HG03196 (cell line): Measurements from ENCODE around the gene DDX54.
"Not testable (repeated sequence)": the region's sequence is repeated elsewhere in the genome, so short reads cannot be mapped to it uniquely, and the experiment has no call there.

ENCODE experiments used
- ATAC-seq: cut with Tn5 transposase; IDR thresholded peaks from one replicate; pipeline ENCODE4 v1.9.1; 2021; ENCODE audit not compliant: unreplicated experiment

The DDX54 gene

DNA sequence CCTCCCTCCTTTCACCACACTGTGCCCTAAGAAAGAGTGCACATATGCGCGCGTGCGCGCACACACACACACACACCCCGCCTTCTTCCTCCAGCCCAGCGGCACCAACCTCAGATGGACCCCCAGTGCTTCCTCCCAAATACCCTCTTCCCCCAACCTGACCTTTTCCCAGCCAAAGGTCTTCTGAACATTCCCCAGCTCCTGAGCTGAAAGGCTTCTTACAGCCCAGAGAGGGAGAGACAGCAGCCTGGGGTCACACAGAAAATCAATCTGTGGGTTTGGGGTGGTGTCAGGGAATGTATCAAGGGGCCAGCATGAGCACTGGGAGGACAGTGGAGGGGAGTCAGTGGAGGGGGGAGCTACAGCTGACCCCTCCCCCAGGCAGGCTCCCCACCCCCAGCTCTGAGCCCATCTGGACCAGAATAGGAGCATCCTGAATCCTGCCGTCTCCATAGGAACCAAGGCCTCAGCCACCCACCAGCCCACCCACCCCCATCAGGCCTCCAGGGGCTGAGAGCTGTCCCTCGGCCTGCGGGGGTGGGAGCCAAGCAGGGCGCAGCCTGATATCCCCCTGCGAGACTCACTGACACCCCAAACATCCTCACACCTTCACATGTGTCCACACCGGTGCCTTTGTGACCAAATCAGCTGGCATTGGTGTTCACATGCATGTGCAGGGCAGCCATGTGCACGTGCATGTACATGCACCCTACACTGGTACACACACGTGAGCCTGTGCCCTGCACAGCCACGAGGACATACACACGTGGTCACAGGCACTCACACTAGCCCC, 55.4 kb downstream of the DDX54 start:
- ATAC-seq: no peak

DNA sequence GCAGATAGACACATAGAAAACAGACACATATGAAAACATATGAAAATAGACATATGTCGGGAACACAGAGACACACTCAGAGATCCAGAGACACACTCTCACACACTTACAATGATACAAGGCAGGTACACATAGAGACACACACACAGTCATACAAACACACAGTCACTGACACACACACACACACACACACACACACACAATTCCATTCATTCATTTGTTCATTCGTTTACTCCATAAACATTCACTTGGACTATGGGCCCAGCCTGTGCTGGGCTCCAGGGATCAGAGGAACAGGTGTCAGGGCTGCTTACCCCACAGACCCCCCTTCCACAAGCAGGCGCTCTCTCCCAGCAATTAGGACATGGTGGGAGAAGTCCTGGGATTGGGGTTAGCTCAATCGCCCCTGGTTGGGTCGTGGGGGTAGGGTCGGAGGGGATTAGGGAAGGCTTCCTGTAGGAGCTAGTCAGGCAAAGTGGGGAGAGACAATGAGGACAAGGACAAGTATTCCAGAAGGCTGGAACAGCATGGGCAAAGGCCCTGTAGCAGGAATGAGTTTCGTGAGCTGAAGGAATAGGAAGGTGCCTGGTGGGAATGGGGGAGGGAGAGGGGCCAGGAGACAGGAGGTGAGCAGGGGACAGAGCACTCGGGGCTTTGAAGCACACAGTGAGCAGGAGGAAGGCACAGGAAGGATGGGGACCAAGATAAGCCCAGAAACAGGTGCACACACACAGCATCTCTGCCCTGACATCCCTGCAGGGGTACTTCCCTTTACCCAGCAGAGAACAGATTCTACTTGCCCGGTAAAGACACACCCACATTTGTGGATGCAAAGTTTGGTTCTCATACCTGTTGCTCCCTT, 56.2 kb downstream of the DDX54 start:
- no peak for ATAC-seq

DNA sequence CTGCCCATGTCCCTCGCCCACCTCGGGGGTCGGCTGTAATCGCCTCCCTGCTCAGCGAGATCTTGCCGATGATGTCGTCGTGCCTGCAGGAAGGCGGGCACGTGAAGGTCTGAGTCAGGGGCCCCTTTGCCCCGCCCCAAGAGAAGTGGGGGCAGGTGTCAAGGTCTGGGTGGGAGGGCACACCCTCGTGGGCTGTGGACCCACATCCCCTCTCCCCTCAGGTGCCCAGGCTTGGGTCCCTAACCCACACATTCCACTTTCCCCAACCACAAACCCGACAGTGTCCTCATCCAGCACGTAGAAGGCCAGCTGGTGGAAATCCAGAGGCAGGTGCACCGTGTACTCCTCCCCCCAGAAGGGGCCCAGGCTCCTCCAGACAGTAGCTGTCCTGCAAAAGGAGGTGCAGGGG, 57.5 kb downstream of the DDX54 start:
- no peak for ATAC-seq

DNA sequence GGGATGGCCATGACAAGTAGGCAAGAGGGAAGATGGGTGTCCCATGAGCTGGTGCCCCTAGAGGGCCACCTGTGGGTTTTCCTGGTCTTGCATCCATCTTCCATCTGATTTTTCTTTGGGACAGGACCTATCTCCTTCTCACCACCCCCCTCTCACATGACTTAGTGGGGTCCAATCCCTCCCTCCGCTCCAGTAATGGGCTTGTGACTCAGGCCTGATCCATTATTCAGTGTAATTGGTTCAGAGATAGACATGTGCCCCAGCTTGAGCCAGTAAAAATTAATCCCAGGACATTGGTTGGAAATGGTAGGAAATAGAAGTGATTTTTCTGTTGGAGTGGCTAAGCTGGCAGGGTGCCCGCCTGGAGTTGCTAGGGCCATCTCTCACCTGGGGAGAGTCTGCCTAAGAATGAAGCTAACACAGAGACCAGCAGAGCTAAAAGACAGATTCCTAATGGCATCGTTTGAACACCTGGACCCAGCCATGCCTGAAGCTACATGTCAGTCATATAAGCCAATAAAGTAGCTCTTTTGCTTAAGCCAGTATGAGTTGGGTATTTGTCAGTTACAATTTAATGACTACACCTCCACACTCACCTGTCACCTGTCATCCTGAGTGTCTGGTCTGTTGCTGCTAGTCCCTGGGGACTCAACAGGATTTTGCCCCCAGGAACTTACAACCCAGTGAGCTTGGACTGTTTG, 64.5 kb downstream of the DDX54 start:
- no peak for ATAC-seq

DNA sequence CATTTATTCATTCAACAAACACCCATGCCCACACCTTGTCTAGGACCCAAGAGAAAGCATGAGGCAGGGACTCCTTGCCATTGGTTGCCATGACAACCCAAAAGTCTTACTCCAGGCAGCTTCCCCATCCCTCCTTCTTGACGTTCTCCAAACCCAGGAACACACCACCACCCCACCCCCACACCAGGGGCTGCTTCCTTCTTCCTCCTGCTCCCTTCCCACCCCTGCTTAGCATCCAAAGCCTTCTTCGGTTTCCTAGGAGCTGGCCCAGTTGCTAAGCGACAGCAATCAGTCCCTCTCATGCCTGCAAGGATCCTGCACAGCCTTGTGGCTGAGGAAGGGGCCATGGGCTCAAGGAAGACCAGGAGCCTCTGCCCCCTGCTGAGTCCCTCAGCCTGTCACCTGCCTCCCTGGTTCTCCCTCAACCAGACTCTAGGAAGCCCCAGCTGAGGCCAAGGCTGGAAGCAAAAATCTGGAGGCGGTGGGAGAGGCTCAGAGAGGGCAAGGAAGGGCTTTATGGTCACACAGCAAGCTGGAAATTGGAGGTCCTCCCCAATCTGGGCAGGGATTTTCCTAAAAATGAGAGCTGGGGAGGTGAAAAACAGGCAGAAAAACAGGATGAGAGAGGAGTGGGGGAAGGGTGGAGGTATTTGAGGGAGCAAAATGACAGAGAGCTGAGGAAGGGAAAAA, 65.2 kb downstream of the DDX54 start:
- no peak for ATAC-seq

DNA sequence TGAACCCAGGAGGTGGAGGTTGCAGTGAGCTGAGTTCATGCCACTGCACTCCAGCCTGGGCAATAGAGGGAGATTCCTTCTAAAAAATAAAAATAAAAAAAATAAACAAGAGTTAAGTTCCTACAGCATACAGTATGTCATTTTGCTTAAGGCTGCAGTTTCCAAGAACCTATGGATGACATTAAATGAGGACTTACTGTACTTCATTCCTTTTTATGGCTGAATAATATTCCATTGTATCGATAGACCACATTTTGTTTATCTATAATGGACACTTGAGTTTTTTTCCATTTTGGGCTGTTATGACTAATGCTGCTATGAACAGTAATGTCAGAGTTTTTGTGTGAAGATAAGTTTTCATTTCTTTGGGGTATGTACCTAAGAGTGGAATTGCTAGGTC, 67.1 kb downstream of the DDX54 start:
- no peak for ATAC-seq

DNA sequence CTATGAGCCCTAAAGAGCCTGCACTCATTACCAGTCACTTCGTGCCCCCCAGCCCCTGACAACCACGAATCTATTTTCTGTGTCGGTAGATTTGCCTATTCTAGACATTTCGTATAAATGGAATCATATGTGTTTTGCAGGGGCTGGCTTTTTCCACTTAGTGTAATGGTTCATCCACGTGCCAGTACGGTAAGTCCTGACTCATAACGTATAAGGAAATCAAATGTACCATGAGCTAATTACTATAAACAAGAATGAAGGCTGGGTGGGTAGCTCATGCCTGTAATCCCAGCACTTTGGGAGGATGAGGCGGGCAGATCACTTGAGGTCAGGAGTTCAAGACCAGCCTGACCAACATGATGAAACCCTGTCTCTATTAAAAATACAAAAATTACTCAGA, 67.6 kb downstream of the DDX54 start:
- not testable (repeated sequence) for ATAC-seq

DNA sequence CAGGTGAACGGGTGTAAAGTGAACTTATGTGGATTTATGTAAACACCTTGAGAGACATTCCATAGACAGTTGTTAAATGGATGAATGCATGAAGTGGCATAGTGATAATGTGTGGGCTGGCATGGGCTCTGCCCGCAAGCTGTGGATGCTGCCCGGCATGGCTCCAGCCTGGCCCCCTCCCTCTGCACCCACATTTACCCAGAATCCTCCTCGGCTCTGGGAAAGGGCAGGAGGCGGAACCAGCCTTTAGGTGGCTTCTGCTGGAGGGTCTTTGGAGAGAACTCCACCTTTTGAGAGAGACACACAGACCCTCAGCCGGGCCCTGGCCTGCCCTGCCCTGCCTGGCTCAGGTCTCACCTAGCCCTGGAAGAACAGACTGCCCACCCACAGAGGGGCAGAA, 68.4 kb downstream of the DDX54 start:
- no peak for ATAC-seq

DNA sequence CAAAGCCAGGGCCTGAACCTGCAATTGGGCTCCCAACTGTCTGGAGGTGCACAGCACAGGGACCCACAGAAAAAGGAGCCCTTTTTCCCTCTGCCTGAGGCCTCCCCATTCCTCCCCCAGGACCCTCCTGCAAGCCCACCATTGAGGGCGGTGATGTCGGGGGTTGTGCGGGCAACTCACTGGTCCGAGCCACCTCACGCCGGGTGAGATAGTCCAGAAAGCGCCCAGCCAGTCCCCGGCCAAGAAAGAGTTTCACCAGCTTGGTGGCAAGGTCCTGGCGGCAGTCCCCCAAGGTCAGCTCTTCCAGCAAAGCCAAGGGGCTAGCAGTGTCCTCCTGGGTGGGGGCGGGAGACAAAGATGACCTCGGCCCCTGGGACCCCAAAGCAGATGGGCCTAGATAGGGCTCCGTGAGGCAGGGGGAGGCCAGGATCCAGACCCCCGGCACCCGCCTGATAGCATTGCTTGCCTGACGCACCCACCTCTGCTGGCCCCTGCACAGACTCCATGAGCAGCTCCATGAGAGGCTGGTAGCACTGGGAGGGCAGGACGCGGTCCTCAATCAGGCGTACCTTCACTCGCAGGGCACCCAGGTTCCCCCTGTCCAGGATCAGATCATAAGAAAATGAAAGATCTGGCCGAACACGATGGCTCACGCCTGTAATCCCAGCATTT, 69.7 kb downstream of the DDX54 start:
- no peak for ATAC-seq

DNA sequence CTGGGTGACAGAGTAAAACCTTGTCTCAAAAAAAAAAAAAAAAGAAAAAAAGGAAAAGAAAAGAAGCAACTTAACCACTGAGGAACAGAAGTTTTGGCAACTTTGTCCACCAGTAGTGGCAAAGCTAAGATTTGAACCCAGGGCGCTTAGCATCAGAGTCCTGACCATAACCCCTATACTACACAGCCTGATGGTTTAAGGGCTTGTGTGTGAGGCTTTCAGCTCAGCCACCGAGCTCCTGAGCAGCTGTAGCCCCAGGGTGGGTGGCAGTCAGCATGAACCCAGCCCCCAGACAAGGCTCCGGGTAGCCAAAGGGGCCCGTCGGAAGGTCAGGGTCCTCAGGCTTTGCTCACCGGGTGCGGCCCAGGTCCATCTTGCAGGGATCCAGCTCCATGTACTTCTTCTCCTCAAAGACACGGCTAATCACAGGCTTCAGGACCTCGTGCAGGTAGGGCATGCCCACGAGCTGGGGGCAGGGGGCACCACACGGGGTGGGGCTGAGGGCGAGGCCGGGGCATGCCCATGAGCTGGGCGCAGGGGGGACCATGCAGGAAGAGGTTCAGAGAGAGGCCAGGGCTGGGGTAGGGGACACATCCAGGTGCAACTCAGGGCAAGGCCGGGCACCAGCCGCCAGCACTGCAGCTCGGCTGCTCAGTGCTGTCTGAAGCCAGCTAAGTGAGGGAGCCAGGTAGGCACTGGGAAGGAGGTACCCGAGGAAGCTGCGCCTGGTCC, 70.7 kb downstream of the DDX54 start:
- no peak for ATAC-seq

DNA sequence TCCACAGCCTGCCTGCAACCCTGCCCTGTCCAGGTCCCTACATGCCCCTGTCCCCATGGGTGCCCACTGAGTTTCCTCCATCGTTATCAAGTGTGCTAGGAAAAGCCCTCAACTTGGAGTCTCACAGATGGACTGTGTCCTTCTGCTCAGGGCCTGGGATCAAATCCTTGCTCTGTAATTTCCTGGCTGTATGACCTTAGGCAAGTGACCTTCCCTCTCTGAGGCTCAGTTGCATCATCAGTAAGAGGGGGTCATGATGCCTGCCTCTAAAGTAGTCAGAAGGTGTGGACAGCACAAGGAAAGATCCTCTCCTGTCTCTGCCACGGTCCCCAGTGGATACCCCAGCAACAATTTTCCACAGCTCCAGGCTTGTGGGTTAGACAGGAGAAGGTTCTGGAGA, 71.9 kb downstream of the DDX54 start:
- ATAC-seq: no peak

DNA sequence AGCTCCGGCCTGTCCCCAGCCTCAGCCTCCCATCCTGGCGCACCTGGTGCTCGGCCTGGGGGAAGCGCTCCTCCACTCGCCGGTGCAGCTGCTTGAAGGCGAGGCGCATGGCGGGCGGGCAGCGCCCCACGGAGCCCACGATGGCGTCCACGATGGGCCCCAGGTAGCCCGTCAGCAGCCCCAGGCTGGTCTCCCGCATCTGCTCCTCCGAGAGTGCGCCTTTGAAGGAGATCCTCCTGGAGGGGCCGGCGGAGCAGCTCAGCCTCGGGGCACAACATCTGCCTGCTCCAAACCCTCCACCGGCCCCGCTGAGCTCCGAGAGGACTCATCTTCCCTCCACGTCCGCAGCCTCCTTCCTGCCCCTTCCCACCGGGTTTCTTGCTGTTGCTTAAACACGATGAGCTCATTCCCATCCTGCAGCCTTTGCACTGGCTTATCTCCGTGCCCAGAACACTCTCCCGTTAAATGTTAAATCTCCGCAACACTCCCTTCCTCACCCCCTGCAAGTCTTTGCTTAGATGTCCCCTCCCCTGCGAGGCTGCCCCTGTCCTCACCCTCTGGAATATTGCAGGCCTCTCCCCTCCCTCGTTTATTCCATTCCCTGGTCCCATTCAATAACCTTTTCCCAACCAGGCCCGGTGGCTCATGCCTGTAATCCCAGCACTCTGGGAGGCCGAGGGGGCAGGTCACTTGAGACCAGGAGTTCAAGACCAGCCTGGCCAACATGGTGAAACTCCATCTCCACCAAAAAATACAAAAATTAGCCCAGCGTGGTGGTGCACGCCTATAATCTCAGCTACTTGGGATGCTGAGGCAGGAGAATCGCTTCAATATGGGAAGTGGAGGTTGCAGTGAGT, 73.0 kb downstream of the DDX54 start:
- no peak for ATAC-seq

DNA sequence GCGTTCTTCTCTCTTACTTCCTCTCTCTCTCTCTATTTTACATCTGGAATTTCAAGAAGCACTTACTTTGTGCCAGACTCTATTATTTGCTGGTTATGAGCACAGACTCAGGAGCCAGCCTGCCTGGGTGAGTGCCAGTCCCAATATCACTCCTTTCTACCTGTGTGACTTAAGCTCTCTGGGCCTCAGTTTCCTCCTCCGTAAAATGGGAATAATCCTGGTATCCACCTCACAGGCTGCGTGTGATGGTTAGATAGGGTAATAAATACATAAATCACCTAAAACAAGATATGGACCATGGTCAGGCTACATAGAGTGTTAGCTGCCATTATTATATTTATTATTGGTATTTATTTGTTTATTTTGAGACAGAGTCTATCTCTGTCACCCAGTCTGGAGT, 74.0 kb downstream of the DDX54 start:
- ATAC-seq: no peak

DNA sequence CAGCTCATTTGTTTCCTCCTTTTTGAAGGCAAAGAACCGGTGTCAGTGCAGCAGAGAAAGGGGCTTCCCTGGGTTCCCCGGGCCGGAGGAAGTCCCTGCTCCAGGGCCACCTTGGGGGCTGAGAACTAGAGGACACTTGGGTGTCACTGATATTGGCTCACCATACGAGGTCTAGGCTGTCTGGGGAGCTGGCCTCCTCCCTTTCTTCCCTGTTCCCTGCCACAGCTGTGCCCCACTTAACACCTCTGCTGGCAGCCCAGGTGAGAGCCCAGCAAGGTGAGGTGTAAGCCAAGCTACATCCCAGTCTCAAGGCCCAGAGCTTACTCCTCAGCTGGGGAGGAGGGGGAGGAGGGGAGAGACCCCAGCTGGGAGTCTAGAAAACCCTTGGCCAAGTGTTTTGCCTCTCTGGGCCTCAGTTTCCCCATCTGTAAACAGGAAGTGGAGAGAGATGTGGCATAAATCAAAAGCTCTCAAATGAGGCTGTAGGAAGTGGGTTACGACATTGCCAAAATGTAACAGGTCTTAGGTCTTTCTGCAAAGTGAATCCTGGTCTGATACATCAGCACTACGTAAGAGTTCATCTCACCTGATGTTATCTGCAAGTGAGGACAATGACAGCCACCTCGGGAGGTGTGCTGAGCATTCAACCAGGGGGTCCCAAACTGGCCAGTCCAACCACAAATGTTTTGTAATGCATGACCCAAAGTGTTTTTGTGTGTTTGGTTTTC, 75.2 kb downstream of the DDX54 start:
- no peak for ATAC-seq

DNA sequence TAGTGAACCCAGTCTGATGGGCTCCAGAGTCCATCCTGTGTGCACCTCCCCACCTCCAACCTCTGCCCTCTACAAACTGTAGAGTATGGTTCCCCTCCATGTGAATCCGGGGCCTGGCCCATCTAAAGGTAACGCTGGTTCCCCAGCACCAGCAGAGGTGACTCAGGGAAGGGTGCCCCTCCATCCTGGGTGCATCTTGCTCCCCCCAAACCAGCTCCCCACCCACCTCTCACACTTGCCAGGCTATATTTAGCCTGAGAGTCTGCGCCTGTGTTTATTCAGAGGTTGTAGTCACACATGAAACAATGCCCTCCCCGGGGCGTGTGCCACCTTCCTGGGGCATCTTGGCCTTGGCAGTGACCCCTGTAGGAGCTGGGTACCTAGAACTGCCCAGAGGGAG, 75.9 kb downstream of the DDX54 start:
- no peak for ATAC-seq

DNA sequence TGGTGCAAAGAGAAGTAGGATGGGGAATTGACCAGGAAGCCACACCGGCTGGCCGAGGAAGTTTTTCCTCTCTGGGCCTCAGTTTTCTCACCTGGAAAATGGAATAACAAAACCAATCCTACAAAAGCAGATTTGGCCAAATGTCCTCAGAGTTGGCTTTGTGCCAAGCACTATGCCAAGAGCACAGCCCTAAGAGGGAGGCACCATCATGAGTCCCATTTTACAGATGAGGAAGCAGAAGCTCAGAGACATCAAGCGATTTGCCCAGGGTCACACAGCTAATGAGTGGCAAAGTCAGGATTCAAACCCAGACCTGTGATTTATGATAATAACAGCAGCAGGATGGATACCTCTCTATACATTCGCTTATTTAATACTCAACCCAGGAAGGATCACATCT, 77.0 kb downstream of the DDX54 start:
- ATAC-seq: no peak
